Effector memory CD4-positive, alpha-beta T cell (primary cell): ENCODE results near the gene ETNK1.
A peak's percentile ranks its signal among the peaks of the same experiment; 100 is the strongest.
"Not testable (repeated sequence)": the region's sequence is repeated elsewhere in the genome, so short reads cannot be mapped to it uniquely, and the experiment has no call there.

Experiments
- DNase-seq, 3 donors: peaks; one replicate each; pipeline ENCODE4 v3.0.0-alpha.2; 2020
- H3K27ac ChIP-seq: 2 replicates; pipeline ENCODE4 v1.7.0; 2013; ENCODE audit warnings: mild to moderate bottlenecking, low read length, moderate library complexity; ENCODE audit not compliant: insufficient read depth, poor library complexity, severe bottlenecking
- H3K27me3 ChIP-seq: replicated peaks from 2 replicates; pipeline ENCODE4 v1.7.0; 2013; ENCODE audit warnings: mild to moderate bottlenecking, low read length; ENCODE audit not compliant: insufficient read depth, control insufficient read depth, poor library complexity, severe bottlenecking
- H3K36me3 ChIP-seq: 2 replicates; pipeline ENCODE4 v1.7.0; 2013; ENCODE audit warnings: mild to moderate bottlenecking, low read length, moderate library complexity; ENCODE audit not compliant: control insufficient read depth, insufficient read depth
- H3K4me1 ChIP-seq: 2 replicates; pipeline ENCODE4 v1.7.0; 2013; ENCODE audit warnings: low read length, mild to moderate bottlenecking; ENCODE audit not compliant: control insufficient read depth, insufficient read depth, poor library complexity, severe bottlenecking
- H3K4me3 ChIP-seq: 2 replicates; pipeline ENCODE4 v1.7.0; 2013; ENCODE audit warnings: low read length, low read depth, mild to moderate bottlenecking; ENCODE audit not compliant: insufficient read depth, poor library complexity, severe bottlenecking
- H3K9me3 ChIP-seq: 2 replicates; pipeline ENCODE4 v1.7.0; 2013; ENCODE audit warnings: mild to moderate bottlenecking, low read length, moderate library complexity; ENCODE audit not compliant: control insufficient read depth

Gene ETNK1

DNA sequence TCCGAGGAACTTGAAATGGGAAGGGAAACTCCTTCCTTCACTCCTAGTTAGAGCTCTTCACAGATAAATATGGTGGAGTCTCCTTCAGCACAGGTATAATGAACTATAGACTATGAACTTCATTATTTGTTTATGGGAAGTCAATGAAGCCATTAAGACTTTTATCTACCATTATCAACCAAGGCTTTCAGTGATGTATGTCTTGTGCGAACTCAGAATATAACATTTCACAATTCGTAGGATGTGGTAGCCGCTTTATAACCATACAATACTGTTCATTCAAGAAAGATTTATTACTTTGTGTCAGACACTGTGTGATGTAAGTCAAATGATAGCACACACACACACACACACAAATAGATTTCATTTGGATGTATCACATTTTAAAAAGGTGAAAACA lies 24.8 kb upstream of the ETNK1 start:
- no peaks in the 10 kb centered on the region for H3K36me3 ChIP-seq
- H3K27ac ChIP-seq = no peak overlapping the region
- H3K9me3 ChIP-seq = no peaks in the 10 kb centered on the region
- DNase-seq = no peak
- no peaks in the 10 kb centered on the region for H3K4me1 ChIP-seq
- no peaks in the 10 kb centered on the region for H3K27me3 ChIP-seq
- no peak overlapping the region for H3K4me3 ChIP-seq

DNA sequence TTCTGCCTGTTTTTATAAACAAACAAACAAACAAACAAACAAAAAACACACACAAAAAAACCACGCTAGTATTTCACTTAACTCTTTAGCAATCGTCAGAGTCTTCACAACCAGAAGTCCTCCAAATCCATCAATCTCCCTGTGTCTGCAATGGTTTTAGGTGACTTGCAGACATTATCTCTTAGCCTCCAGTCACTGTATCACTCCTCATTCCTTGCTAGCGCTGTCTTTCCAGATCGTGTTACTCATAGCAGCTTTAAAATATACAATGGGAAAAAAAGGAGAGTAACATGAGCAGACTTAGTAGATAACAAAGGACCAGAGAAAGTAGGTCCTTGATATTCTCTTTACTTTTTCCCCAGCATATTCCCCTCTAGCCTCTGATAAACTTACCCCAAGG lies 15.5 kb upstream of the ETNK1 start:
- no peaks in the 10 kb centered on the region for H3K27me3 ChIP-seq
- H3K36me3 ChIP-seq = no peaks in the 10 kb centered on the region
- DNase-seq = no peak
- no peaks in the 10 kb centered on the region for H3K4me1 ChIP-seq
- no peaks in the 10 kb centered on the region for H3K9me3 ChIP-seq
- H3K27ac ChIP-seq = no peak overlapping the region
- no peak overlapping the region for H3K4me3 ChIP-seq

DNA sequence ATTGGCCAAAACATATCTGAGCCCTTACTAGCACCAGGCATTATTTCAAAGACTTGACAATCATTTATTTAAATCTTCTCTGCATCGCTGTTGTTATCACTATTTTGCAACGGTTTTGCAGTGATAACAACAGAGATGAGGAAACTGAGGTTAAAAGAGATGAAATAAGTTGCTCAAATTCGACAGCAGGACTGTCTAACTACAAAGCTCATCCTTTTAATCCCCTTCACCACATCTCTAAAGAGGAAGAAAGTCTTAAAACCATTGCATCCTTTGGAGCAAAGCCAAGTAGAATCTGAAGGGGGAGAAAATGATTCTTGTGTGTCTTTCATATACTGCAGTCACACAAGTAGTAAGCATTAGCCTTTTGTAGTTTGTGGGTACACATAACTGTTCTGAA lies 14.8 kb upstream of the ETNK1 start:
- no peaks in the 10 kb centered on the region for H3K27me3 ChIP-seq
- H3K36me3 ChIP-seq = no peaks in the 10 kb centered on the region
- H3K27ac ChIP-seq = no peak overlapping the region
- DNase-seq = no peak
- H3K4me3 ChIP-seq = no peak overlapping the region
- no peaks in the 10 kb centered on the region for H3K9me3 ChIP-seq
- H3K4me1 ChIP-seq = no peaks in the 10 kb centered on the region

DNA sequence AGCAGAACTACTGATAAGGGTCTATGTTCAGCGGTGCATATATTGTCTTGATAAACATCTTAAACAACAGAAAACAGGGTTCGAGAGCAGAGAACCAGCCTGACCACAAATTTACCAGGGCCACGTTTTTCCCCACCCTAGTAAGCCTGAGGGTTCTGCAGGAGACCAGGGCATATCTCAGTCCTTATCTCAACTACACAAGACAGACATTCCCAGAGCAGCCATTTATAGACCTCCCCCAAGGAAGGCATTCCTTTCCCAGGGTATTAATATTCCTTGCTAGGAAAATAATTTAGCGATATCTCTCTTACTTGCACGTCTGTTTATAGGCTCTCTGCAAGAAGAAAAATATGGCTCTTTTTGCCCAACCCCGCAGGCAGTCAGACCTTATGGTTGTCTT lies 12.1 kb upstream of the ETNK1 start:
- H3K27ac ChIP-seq, H3K36me3 ChIP-seq, H3K27me3 ChIP-seq, H3K9me3 ChIP-seq, DNase-seq, H3K4me3 ChIP-seq, H3K4me1 ChIP-seq: not testable (repeated sequence)

DNA sequence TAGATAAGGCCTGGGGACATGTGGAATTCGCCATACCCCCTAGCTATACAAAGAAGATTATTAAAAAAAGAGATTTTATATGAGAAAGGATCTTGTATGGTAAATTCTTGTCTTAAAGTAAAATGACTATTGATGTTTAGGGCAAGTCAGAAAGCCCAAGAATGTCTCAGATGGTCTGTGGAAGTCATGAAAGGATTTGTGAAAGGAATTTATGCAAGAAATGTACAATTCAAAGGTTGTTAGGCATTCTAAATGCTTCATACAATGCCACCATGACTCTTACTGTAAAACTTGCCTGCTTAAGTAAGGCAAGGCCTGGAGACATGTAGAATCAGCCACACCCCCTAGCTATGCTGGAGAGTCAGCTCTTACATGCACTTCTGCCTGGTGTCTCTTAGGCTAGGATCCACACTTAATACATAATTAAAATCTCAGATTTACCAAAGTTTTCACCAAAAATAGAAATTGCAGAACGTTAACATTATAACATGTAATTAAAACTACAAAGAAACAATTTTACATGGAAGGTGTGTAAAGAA lies 8.9 kb upstream of the ETNK1 start:
- Histone ChIP-seq H3K9me3 (no peaks in the 10 kb centered on the region), H3K27me3 (no peaks in the 10 kb centered on the region), H3K27ac (no peak overlapping the region), H3K4me3 (no peak overlapping the region), H3K36me3 (no peaks in the 10 kb centered on the region), H3K4me1 (no peaks in the 10 kb centered on the region)
- no peak for DNase-seq

DNA sequence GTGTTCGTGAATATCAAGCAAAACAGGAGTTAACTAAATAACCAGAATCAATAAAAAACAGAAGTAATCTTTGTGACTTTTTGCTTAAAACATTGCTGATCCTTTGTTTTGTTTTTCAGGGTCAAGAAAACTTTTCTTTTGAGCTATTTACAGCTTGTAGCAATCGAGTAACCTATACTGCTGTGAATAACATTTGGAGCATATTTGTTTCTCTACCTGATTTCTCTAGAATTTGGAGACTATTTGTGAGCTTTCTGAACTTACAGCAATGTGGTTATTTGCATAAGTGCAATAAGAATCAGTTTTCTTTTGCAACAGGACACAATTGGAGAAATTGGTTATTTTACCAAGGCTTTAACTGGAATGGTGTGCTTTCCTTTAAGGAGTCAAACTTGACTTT lies 7.3 kb upstream of the ETNK1 start:
- no peaks in the 10 kb centered on the region for H3K36me3 ChIP-seq
- H3K27me3 ChIP-seq = no peaks in the 10 kb centered on the region
- no peak for DNase-seq
- no peak overlapping the region for H3K27ac ChIP-seq
- H3K4me1 ChIP-seq = no peaks in the 10 kb centered on the region
- H3K9me3 ChIP-seq = no peaks in the 10 kb centered on the region
- no peak overlapping the region for H3K4me3 ChIP-seq

DNA sequence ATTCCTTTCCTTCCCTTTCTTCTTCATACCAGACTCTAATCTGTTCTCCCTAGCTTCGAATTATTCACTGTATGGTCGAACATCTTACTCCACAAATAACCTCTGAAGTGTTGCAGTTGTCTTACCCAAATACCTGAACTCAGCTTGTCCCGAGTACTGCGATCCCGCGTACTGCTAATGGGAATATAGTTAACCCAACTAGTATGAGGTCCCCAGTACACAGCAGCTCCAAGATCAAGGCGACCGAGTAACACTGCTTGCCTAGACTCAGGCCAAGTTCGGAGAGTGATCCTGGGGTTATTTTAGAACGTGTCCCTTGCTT lies 462 bp upstream of the ETNK1 start:
- DNase-seq = no peak
- H3K36me3 ChIP-seq = no peaks in the 10 kb centered on the region
- H3K27ac ChIP-seq = peak overlapping the region; percentile 84
- peak overlapping the region; percentile 88 for H3K4me3 ChIP-seq
- H3K27me3 ChIP-seq = no peaks in the 10 kb centered on the region
- H3K4me1 ChIP-seq = peaks cover 5% of the 10 kb centered on the region
- no peaks in the 10 kb centered on the region for H3K9me3 ChIP-seq

DNA sequence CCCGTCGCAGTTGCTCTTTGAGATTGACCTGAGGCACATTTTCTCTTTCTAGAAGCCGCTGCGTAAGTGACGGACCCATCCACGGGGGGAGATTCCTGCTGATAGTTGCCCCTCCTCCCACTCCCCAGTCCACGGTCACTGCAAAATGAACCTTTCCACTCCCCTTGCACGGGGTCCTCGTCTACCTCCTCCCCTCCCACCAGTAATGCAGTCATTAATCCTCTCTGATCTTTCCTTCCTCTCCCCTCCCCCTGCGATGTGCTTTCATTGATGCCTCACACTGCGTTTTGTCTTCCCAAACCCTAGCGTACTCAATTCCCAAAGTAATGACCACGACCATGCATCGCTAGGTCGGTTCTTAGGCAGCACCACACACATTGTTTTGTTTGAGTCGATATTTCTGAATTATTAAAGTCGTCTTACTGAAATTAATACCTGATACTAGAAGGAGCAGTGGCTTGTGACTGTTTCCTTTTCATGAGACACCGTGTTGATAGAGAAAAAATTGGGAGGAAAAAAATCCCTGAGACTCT lies 857 bp downstream of the ETNK1 start:
- peak overlapping the region; percentile 88 for H3K4me3 ChIP-seq
- no peaks in the 10 kb centered on the region for H3K27me3 ChIP-seq
- H3K9me3 ChIP-seq = no peaks in the 10 kb centered on the region
- peak overlapping the region; percentile 84 for H3K27ac ChIP-seq
- H3K4me1 ChIP-seq = peaks cover 9% of the 10 kb centered on the region
- H3K36me3 ChIP-seq = no peaks in the 10 kb centered on the region
- peak in 2 of 3 donors; percentile 12 to 18 for DNase-seq

DNA sequence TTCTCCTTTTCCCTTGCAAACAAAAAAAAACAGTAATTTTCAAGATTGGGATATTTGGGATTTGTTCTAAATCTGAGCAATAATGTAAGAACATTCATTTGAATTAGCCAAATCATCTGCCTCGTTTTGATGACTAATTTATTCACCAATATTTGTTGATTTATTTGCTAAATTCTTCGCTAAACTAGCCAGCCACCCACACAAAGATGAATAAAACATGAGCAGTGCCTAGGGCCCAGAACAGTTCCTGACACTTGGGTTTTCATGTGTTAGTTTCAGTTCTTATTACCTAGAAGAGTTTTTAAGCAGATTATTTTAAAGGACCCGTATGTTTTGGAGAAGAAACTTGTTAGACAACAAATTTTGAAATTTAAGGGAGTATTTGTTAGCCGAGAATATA lies 1.4 kb downstream of the ETNK1 start:
- Histone ChIP-seq H3K27me3 (no peaks in the 10 kb centered on the region), H3K4me1 (peaks cover 9% of the 10 kb centered on the region), H3K4me3 (peak overlapping the region; percentile 88), H3K36me3 (no peaks in the 10 kb centered on the region), H3K9me3 (no peaks in the 10 kb centered on the region), H3K27ac (peak overlapping the region; percentile 84)
- DNase-seq = no peak

DNA sequence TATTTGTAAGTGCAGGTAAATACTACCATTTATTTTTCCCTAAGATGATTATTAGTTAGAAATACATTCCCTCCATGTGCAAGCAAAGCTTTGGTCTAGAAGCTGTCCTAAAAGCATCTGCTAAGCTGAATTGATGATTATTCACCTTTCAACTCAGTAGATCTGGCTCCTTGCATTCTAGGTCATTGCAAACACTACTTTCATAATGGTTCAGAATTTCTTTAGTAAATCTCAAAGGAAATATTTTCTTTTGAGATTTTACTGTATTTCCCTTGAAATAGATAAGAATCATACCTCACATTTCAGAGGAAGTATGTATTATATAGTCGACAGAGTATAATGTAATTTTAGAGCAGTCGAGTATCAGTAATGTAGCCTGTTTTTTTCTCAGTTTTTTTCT lies 2.4 kb downstream of the ETNK1 start:
- no peak for DNase-seq
- no peaks in the 10 kb centered on the region for H3K27me3 ChIP-seq
- no peaks in the 10 kb centered on the region for H3K36me3 ChIP-seq
- peaks cover 9% of the 10 kb centered on the region for H3K4me1 ChIP-seq
- H3K9me3 ChIP-seq = no peaks in the 10 kb centered on the region
- peak overlapping the region; percentile 84 for H3K27ac ChIP-seq
- peak overlapping the region; percentile 26 for H3K4me3 ChIP-seq
